ENCODE data around the gene C16orf46.

C16orf46 gene

DNA sequence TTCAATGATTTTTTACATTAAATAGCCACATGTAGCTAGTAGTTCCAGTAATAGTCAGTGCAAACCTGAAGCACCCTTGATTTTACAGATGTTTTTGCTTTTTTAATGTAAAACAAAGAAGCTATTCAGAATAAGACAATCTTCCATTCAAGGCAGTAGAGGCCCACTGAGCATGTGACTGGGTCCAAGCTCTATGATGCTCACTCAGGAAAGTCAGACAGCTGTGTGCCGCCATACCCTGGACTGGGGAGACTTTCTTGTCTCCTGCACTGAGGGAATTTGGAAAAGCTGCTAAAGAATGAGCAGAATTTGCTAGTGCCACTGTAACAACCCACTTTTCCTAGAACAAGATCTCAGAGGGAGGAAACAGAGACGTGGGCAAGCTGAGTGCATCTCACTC lies 58.5 kb downstream of the C16orf46 start:
- no peak for DNase-seq (ENCODE audit: low read depth)

DNA sequence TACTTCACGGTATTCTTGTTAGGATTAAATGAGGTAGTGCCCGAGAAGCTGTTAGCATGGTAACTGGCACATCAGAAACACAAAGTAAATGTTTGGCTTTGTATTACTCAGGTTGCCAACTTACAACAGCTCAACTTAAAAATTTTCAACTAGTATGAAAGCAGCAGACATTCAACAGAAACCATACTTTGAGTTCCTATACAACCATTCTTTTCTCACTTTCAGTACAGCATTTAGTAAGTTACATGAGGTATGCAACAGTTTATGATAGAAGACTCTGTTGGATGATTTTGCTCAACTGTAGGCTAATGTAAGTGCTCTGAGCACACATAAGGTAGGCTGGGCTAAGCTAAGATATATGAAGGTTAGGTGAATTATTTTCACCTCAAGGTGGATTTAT lies 62.4 kb downstream of the C16orf46 start:
- no peak for DNase-seq (ENCODE audit: low read depth)

- no peak for DNase-seq (ENCODE audit: low read depth)
Observed at GRCh38 chr16:81012974-81013373, 64.1 kb downstream of the C16orf46 start.
